B cell (primary cell): ENCODE results near the gene NUDT21.

Experiments used
- EZH2 ChIP-seq: IDR thresholded peaks from 2 replicates; pipeline ENCODE4 v1.6.1; 2012; ENCODE audit warnings: borderline replicate concordance, low read depth, mild to moderate bottlenecking, moderate library complexity, low read length; ENCODE audit not compliant: insufficient read depth, poor library complexity, severe bottlenecking
- TF ChIP-seq, protein P1 (sequence below): fragments of 200-600 bp; IDR thresholded peaks from one replicate; pipeline ENCODE4 v1.8.0; 2022; ENCODE audit warnings: antibody characterized with exemption, mild to moderate bottlenecking

- no peak for TF ChIP-seq EZH2
- TF ChIP-seq, protein P1, sequence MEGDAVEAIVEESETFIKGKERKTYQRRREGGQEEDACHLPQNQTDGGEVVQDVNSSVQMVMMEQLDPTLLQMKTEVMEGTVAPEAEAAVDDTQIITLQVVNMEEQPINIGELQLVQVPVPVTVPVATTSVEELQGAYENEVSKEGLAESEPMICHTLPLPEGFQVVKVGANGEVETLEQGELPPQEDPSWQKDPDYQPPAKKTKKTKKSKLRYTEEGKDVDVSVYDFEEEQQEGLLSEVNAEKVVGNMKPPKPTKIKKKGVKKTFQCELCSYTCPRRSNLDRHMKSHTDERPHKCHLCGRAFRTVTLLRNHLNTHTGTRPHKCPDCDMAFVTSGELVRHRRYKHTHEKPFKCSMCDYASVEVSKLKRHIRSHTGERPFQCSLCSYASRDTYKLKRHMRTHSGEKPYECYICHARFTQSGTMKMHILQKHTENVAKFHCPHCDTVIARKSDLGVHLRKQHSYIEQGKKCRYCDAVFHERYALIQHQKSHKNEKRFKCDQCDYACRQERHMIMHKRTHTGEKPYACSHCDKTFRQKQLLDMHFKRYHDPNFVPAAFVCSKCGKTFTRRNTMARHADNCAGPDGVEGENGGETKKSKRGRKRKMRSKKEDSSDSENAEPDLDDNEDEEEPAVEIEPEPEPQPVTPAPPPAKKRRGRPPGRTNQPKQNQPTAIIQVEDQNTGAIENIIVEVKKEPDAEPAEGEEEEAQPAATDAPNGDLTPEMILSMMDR, result no peak
These were observed 26.2 kb downstream of the NUDT21 start for GRCh38 chr16:56424791-56425438.
